Measurements from ENCODE around the gene ZNF316.

GRCh38 chr7:6616854-6617643, 20.1 kb upstream of the ZNF316 start:
- TF ChIP-seq POLR2A (IDR thresholded peaks at IDR 0.05) (no peak), CTCF (IDR thresholded peaks at IDR 0.05) (no peak)
